Transverse colon (tissue), 3 donors: ENCODE measurements around the gene SASH1.

ENCODE experiments used
- CTCF ChIP-seq, 5 experiments: fragments of 200-600 bp in 3 of 5; fragments of 450-650 bp in 2 of 5; sonication (generic) in 3 of 5; IDR thresholded peaks; 1 replicate in 2 of 5; 2 replicates in 3 of 5; pipeline ENCODE4 v1.5.1; 2016 to 2017; ENCODE audit warnings: antibody characterized with exemption in 5 of 5, inconsistent platforms in 3 of 5, mild to moderate bottlenecking in 2 of 5, moderate library complexity in 1 of 5
- EP300 ChIP-seq: sonication (generic); formaldehyde crosslinking; IDR thresholded peaks from one replicate; pipeline ENCODE4 v1.6.1; 2017; ENCODE audit warnings: antibody characterized with exemption, low read depth
- POLR2A ChIP-seq: fragments of 450-650 bp; IDR thresholded peaks from one replicate; pipeline ENCODE4 v1.6.1; 2016; ENCODE audit warnings: antibody characterized with exemption, mild to moderate bottlenecking, moderate library complexity

GRCh38 chr6:148375401-148375800, 32.8 kb downstream of the SASH1 start:
- no peak for TF ChIP-seq CTCF (IDR thresholded peaks at IDR 0.05)
- no peak for TF ChIP-seq POLR2A
- no peak for TF ChIP-seq EP300
